HCT116 (cell line): Measurements from ENCODE around the gene AIF1L. TPM values are rescaled to one million over a fixed set of nuclear protein-coding genes. Genes with fewer than 3 reads are reported as not detected.

ENCODE experiments used
- ATAC-seq: fragments of 200-7000 bp; cut with Tn5 transposase; 2 replicates; pipeline ENCODE4 v1.9.1; 2020; ENCODE audit warnings: mild to moderate bottlenecking, moderate library complexity
- BruUV-seq: library from RNA; stranded (reverse); fragments of 400-500 nt; replicated peaks from 2 replicates; lab custom pipeline; 2021; lab: Mats Ljungman, UMichigan
- CTCF ChIA-PET: fragments of 300-600 bp; sonication (Branson Sonifier 250); formaldehyde crosslinking; loops from one replicate; lab custom pipeline; 2021; ENCODE audit warnings: antibody characterized with exemption; lab: Charles Lee
- POLR2A ChIA-PET: fragments of 300-600, 350-600 bp; sonication (Branson Sonifier 250); formaldehyde crosslinking; loops from one replicate; lab custom pipeline; 2021; ENCODE audit warnings: antibody characterized with exemption; lab: Charles Lee
- RAD21 ChIA-PET, 2 experiments: fragments of 300-600 bp; sonication (Branson Sonifier 250); formaldehyde crosslinking; loops; one replicate each; lab custom pipeline; 2023; ENCODE audit warnings: low total read pairs in 2 of 2; ENCODE audit not compliant: uncharacterized antibody in 2 of 2, unreplicated experiment in 2 of 2, low non-redundant PET in 1 of 2; lab: Charles Lee
- DNase-seq: peaks from one replicate; pipeline ENCODE4 v3.0.0-alpha.2; 2010; ENCODE audit warnings: low read depth, low spot score
- H2AFZ ChIP-seq: fragments of 200-600 bp; shearing (Covaris generic), sonication (generic); 2 replicates; pipeline ENCODE4 v1.6.1; 2017; ENCODE audit warnings: low read depth, mixed run types, mixed read lengths, antibody characterized with exemption, low read length; ENCODE audit not compliant: poor library complexity, severe bottlenecking
- H3K27ac ChIP-seq: 2 replicates; pipeline ENCODE4 v1.5.1; 2012; ENCODE audit warnings: low read depth, low read length
- H3K27me3 ChIP-seq: fragments of 200-600 bp; sonication (generic); 2 replicates; pipeline ENCODE4 v1.6.1; 2016; ENCODE audit warnings: mixed run types, low read length, mixed read lengths; ENCODE audit not compliant: insufficient read depth
- H3K36me3 ChIP-seq, 2 experiments: fragments of 200-500 bp in 1 of 2; fragments of 200-600 bp in 1 of 2; sonication (Bioruptor generic) in 1 of 2; sonication (generic) in 1 of 2; 2 replicates each; pipeline versions ENCODE4 v1.5.1 to v1.6.1; 2014 to 2016; ENCODE audit warnings: low read length in 2 of 2, inconsistent platforms in 1 of 2, mixed read lengths in 1 of 2, mixed run types in 1 of 2; ENCODE audit not compliant: insufficient read depth in 2 of 2, control insufficient read depth in 1 of 2
- H3K4me1 ChIP-seq, 2 experiments: fragments of 200-600 bp in 1 of 2; sonication (generic) in 1 of 2; 2 replicates each; pipeline versions ENCODE4 v1.5.1 to v1.6.1; 2012 to 2017; ENCODE audit warnings: low read length in 2 of 2, inconsistent platforms in 1 of 2, mild to moderate bottlenecking in 1 of 2, mixed read lengths in 1 of 2, mixed run types in 1 of 2, moderate library complexity in 1 of 2; ENCODE audit not compliant: insufficient read depth in 2 of 2, control insufficient read depth in 1 of 2
- H3K4me2 ChIP-seq: fragments of 200-600 bp; sonication (generic); 2 replicates; pipeline ENCODE4 v1.6.1; 2017; ENCODE audit warnings: mixed run types, low read length, mixed read lengths
- H3K4me3 ChIP-seq, 2 experiments: fragments of 200-600 bp in 1 of 2; sonication (generic) in 1 of 2; replicated peaks in 1 of 2; 2 replicates each; pipeline ENCODE4 v1.5.1; 2011 to 2016; ENCODE audit warnings: low read length in 2 of 2, control low read depth in 1 of 2, low read depth in 1 of 2, mild to moderate bottlenecking in 1 of 2, mixed read lengths in 1 of 2, mixed run types in 1 of 2
- H3K79me2 ChIP-seq: fragments of 200-600 bp; sonication (generic); 2 replicates; pipeline ENCODE4 v1.6.1; 2017; ENCODE audit warnings: mild to moderate bottlenecking, mixed run types, low read length, moderate library complexity, mixed read lengths; ENCODE audit not compliant: insufficient read depth
- H3K9ac ChIP-seq: fragments of 200-600 bp; sonication (generic); 2 replicates; pipeline ENCODE4 v1.6.1; 2016; ENCODE audit warnings: low read length, mixed read lengths
- H3K9me2 ChIP-seq: fragments of 200-600 bp; sonication (generic), shearing (Covaris generic); 2 replicates; pipeline ENCODE4 v1.6.1; 2017; ENCODE audit warnings: mixed run types, mild to moderate bottlenecking, moderate library complexity; ENCODE audit not compliant: insufficient read depth
- H3K9me3 ChIP-seq, 2 experiments: fragments of 200-500 bp in 1 of 2; fragments of 200-600 bp in 1 of 2; sonication (Bioruptor generic) in 1 of 2; sonication (generic) in 1 of 2; 2 replicates each; pipeline ENCODE4 v1.6.1; 2014 to 2017; ENCODE audit warnings: low read length in 2 of 2, mixed read lengths in 2 of 2, inconsistent platforms in 1 of 2, low read depth in 1 of 2, mild to moderate bottlenecking in 1 of 2, mixed run types in 1 of 2, moderate library complexity in 1 of 2; ENCODE audit not compliant: control insufficient read depth in 1 of 2, insufficient read depth in 1 of 2
- H4K20me1 ChIP-seq: fragments of 200-600 bp; sonication (generic), shearing (Covaris generic); 2 replicates; pipeline ENCODE4 v1.6.1; 2017; ENCODE audit warnings: mixed run types, mild to moderate bottlenecking, moderate library complexity; ENCODE audit not compliant: insufficient read depth
- CBX3 ChIP-seq: IDR thresholded peaks from 2 replicates; pipeline ENCODE4 v1.6.1; 2012; ENCODE audit warnings: low read depth
- CEBPB ChIP-seq: IDR thresholded peaks from 2 replicates; pipeline ENCODE4 v1.6.1; 2012; ENCODE audit warnings: low read depth
- EGR1 ChIP-seq: IDR thresholded peaks from 2 replicates; pipeline ENCODE4 v1.6.1; 2012; ENCODE audit warnings: low read depth
- EZH2phosphoT487 ChIP-seq: fragments of 200-600 bp; IDR thresholded peaks from 2 replicates; pipeline ENCODE4 v1.6.1; 2018; ENCODE audit warnings: antibody characterized with exemption, borderline replicate concordance
- POLR2A ChIP-seq: IDR thresholded peaks from 2 replicates; pipeline ENCODE4 v1.7.0; 2011; ENCODE audit warnings: borderline replicate concordance; ENCODE audit not compliant: insufficient read depth, insufficient read length; ENCODE audit errors: extremely low read depth
- POLR2AphosphoS5 ChIP-seq: IDR thresholded peaks from 2 replicates; pipeline ENCODE4 v1.6.1; 2011; ENCODE audit warnings: mild to moderate bottlenecking, low read depth, low read length, moderate library complexity
- RAD21 ChIP-seq: IDR thresholded peaks from 2 replicates; pipeline ENCODE4 v1.6.1; 2012; ENCODE audit warnings: low read depth, mild to moderate bottlenecking
- SIN3A ChIP-seq: IDR thresholded peaks from 2 replicates; pipeline ENCODE4 v1.6.1; 2012; ENCODE audit warnings: low read depth
- SP1 ChIP-seq: IDR thresholded peaks from 2 replicates; pipeline ENCODE4 v1.6.1; 2012; ENCODE audit warnings: low read depth
- SRF ChIP-seq: IDR thresholded peaks from 2 replicates; pipeline ENCODE4 v1.6.1; 2012; ENCODE audit warnings: low read depth
- TCF7L2 ChIP-seq: IDR thresholded peaks from 2 replicates; pipeline ENCODE4 v1.7.0; 2011; ENCODE audit warnings: borderline replicate concordance, inconsistent platforms; ENCODE audit not compliant: insufficient read depth, insufficient read length; ENCODE audit errors: extremely low read depth
- YY1 ChIP-seq: IDR thresholded peaks from 2 replicates; pipeline ENCODE4 v1.6.1; 2011; ENCODE audit warnings: low read length, low read depth, moderate library complexity, mild to moderate bottlenecking; ENCODE audit not compliant: insufficient replicate concordance; ENCODE audit errors: extremely low read depth
- ZNF274 ChIP-seq: fragments of 200-500 bp; sonication (Bioruptor generic); IDR thresholded peaks from 2 replicates; pipeline ENCODE4 v1.6.1; 2014; ENCODE audit warnings: mild to moderate bottlenecking, low read depth, low read length, inconsistent platforms
- intact Hi-C: fragments of 100-400 bp; cut with micrococcal nuclease; formaldehyde crosslinking; loops from 2 replicates; pipeline ENCODE4 v1.10.0; 2022
- total RNA-seq: library from RNA; stranded (reverse); gene quantifications from one replicate; pipeline ENCODE4 v1.2.1, GENCODE V29; 2021; ENCODE audit not compliant: unreplicated experiment
- TF ChIP-seq, protein P1 (sequence below): IDR thresholded peaks from 2 replicates; pipeline ENCODE4 v1.6.1; 2012; ENCODE audit warnings: low read depth
- TF ChIP-seq, protein P2 (sequence below): IDR thresholded peaks from 2 replicates; pipeline ENCODE4 v1.6.1; 2012

Gene AIF1L
- total RNA-seq, 1 experiment from 2014 or later = 34.0 TPM

DNA sequence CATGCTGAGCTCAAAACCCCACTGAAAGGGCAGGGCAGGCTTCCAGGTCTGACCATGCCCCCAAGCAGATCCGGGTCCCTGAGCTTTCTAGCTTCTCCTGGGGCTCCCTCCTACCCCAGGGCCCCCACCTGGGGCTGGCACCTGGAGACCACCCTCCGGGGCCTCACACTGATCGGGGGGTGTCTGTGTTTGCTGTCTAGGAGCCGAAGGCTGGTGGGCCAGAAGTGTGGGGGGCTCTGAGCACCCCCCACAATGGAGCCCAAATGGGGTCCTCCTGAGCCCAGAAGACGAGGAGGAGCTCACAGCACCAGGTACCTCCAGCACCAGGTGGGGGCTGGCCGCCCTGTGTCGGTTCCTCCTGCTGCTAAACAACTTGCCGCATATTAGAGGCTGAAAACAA is 47.5 kb upstream of the AIF1L start:
- no peak overlapping the region for H3K4me3 ChIP-seq
- no peaks in the 10 kb centered on the region for H3K9me3 ChIP-seq
- CTCF ChIA-PET = no interaction called here

DNA sequence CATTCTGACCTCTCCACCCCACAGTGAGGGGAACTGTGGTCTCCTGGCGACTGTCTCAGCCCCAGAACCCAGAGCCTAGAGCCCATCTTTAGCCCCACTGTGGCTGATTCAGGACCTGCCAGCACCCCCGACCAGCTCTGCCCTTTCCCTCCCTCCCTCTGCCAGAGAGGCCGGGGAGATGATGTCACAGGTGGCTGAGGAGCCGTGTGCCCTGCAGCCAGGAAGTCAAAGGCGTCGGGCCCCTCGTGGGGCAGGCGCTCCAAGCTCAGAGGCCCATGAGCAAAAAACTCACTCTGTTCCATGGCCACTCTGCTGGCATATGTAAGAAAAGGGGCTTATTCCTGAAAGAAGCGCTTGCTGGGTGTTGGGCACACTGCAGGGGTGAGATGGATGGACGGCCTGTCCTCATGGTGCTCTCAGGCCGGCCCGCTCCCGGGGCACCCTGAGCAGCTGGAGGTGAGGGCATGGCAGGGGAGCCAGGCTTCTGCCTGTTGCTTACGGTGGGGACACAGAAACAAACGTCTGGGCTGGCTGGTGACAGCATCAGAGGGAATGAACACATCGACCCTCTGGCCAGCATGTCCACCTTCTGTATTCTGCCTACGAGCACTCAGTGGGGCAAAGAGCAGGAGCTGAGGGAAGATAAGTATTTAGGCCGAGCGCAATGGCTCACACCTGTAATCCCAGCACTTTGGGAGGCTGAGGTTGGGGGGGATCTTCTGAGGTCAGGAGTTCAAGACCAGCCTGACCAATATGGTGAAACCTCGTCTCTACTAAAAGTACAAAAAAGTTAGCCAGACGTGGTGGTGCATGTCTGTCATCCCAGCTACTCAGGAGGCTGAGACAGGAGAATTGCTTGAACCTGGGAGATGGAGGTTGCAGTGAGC is 46.3 kb upstream of the AIF1L start:
- Histone ChIP-seq H3K4me1 (peaks cover 12 to 22% of the 10 kb centered on the region in 2 experiments; a peak in 3 of 4 replicates), H3K79me2 (no peaks in the 10 kb centered on the region), H3K9ac (no peak overlapping the region), H3K36me3 (no peaks in the 10 kb centered on the region), H3K9me2 (no peaks in the 10 kb centered on the region), H2AFZ (no peak overlapping the region), H4K20me1 (no peaks in the 10 kb centered on the region), H3K9me3 (no peaks in the 10 kb centered on the region), H3K4me2 (no peak overlapping the region), H3K27ac (no peak overlapping the region), H3K4me3 (no peak overlapping the region), H3K27me3 (no peaks in the 10 kb centered on the region)
- DNase-seq (no peak), ATAC-seq (no peak)
- TSS peak; percentile 24 for BruUV-seq
- POLR2A ChIA-PET = no interaction called here
- CTCF ChIA-PET = no interaction called here
- RAD21 ChIA-PET = no interaction called here
- intact Hi-C loops = loop anchor here (5.0 kb wide), 2 partner anchors 43 to 343 kb away; partner anchors contain the start of gene LAMC3
- TF ChIP-seq ZNF274 = no peak
- no peak for TF ChIP-seq RAD21
- no peak for TF ChIP-seq CEBPB
- TF ChIP-seq, protein P1, sequence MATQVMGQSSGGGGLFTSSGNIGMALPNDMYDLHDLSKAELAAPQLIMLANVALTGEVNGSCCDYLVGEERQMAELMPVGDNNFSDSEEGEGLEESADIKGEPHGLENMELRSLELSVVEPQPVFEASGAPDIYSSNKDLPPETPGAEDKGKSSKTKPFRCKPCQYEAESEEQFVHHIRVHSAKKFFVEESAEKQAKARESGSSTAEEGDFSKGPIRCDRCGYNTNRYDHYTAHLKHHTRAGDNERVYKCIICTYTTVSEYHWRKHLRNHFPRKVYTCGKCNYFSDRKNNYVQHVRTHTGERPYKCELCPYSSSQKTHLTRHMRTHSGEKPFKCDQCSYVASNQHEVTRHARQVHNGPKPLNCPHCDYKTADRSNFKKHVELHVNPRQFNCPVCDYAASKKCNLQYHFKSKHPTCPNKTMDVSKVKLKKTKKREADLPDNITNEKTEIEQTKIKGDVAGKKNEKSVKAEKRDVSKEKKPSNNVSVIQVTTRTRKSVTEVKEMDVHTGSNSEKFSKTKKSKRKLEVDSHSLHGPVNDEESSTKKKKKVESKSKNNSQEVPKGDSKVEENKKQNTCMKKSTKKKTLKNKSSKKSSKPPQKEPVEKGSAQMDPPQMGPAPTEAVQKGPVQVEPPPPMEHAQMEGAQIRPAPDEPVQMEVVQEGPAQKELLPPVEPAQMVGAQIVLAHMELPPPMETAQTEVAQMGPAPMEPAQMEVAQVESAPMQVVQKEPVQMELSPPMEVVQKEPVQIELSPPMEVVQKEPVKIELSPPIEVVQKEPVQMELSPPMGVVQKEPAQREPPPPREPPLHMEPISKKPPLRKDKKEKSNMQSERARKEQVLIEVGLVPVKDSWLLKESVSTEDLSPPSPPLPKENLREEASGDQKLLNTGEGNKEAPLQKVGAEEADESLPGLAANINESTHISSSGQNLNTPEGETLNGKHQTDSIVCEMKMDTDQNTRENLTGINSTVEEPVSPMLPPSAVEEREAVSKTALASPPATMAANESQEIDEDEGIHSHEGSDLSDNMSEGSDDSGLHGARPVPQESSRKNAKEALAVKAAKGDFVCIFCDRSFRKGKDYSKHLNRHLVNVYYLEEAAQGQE = no peak
- TF ChIP-seq POLR2AphosphoS5 = no peak
- TF ChIP-seq YY1 = no peak
- TF ChIP-seq SIN3A = no peak
- no peak for TF ChIP-seq SP1
- TF ChIP-seq, protein P2, sequence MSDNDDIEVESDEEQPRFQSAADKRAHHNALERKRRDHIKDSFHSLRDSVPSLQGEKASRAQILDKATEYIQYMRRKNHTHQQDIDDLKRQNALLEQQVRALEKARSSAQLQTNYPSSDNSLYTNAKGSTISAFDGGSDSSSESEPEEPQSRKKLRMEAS = no peak
- TF ChIP-seq SRF = no peak
- TF ChIP-seq EZH2phosphoT487 = no peak
- no peak for TF ChIP-seq TCF7L2

More for the DNA sequence above, 47.5 kb upstream of the AIF1L start:
- Histone ChIP-seq H3K36me3 (no peaks in the 10 kb centered on the region), H3K27me3 (no peaks in the 10 kb centered on the region), H3K9ac (no peak overlapping the region), H4K20me1 (no peaks in the 10 kb centered on the region), H3K4me2 (no peak overlapping the region), H3K4me1 (peaks cover 12 to 22% of the 10 kb centered on the region in 2 experiments; a peak in 3 of 4 replicates), H2AFZ (no peak overlapping the region), H3K9me2 (no peaks in the 10 kb centered on the region), H3K79me2 (no peaks in the 10 kb centered on the region), H3K27ac (no peak overlapping the region)
- DNase-seq = no peak
- intact Hi-C loops = loop anchor here (5.0 kb wide), 2 partner anchors 42 to 342 kb away; partner anchors contain the start of gene LAMC3
- POLR2A ChIA-PET = no interaction called here
- ATAC-seq = no peak
- BruUV-seq = no TSS peak
- RAD21 ChIA-PET = no interaction called here
- no peak for TF ChIP-seq CBX3
- no peak for TF ChIP-seq RAD21
- TF ChIP-seq ZNF274 = no peak
- no peak for TF ChIP-seq YY1
- TF ChIP-seq POLR2A = no peak
- no peak for TF ChIP-seq EGR1
